T-helper 2 cell treated with Interferon-gamma antibody and Interleukin-4, amounts not matched to agents 100 ng/mL and 5 ng/mL, for 36 hours (primary cell): ENCODE results near the gene ERMP1. TPM values are rescaled to one million over a fixed set of nuclear protein-coding genes. Genes with fewer than 3 reads are reported as not detected.

Experiments
- total RNA-seq: library from RNA; stranded (reverse); gene quantifications from 2 replicates; pipeline ENCODE4 v1.2.3, GENCODE V29; 2022

The ERMP1 gene
- total RNA-seq, 1 donor from 2014 or later: 37.6 TPM

Other genes starting within 250 kb of the ERMP1 start
- gene RIC1, start 204.0 kb downstream of the ERMP1 start, total RNA-seq: 20.4 and 21.1 TPM in 2 replicates
- gene MLANA, start 57.8 kb upstream of the ERMP1 start, total RNA-seq: not detected in 2 replicates
- 19.9 and 20.5 TPM in 2 replicates for gene RANBP6, start 182.5 kb upstream of the ERMP1 start, total RNA-seq